Stimulated activated CD4-positive, alpha-beta T cell treated with anti-CD3 and anti-CD28 coated beads, Interleukin-4, amount 100 ng/mL, for 24 hours (primary cell): Measurements from ENCODE around the gene C19orf25.
A peak's percentile ranks its signal among the peaks of the same experiment; 100 is the strongest.

ENCODE experiments used
- DNase-seq: peaks from one replicate; pipeline ENCODE4 v3.0.0-alpha.2; 2020

Gene C19orf25

GRCh38 chr19:1474765-1475351 is 4.2 kb downstream of the C19orf25 start:
- no peak for DNase-seq

GRCh38 chr19:1474011-1474764 is 4.8 kb downstream of the C19orf25 start:
- no peak for DNase-seq

- no peak for DNase-seq
Observed at GRCh38 chr19:1473085-1473851, 5.7 kb downstream of the C19orf25 start.

- DNase-seq = no peak
Observed at GRCh38 chr19:1472231-1473084, 6.6 kb downstream of the C19orf25 start.

- DNase-seq = no peak
Observed at GRCh38 chr19:1471515-1472160, 7.4 kb downstream of the C19orf25 start.

GRCh38 chr19:1471010-1471514 is 8.0 kb downstream of the C19orf25 start:
- DNase-seq = no peak

- peak; percentile 75 for DNase-seq
Observed at GRCh38 chr19:1470305-1471009, 8.6 kb downstream of the C19orf25 start.

- no peak for DNase-seq
Observed at GRCh38 chr19:1470055-1470304, 9.0 kb downstream of the C19orf25 start.

- DNase-seq = no peak
Observed at GRCh38 chr19:1469255-1470054, 9.6 kb downstream of the C19orf25 start.

GRCh38 chr19:1468821-1469254 is 10.2 kb downstream of the C19orf25 start:
- peak; percentile 42 for DNase-seq

GRCh38 chr19:1468274-1468820 is 10.7 kb downstream of the C19orf25 start:
- no peak for DNase-seq

GRCh38 chr19:1467490-1468273 is 11.3 kb downstream of the C19orf25 start:
- DNase-seq = no peak

GRCh38 chr19:1467215-1467489 is 11.9 kb downstream of the C19orf25 start:
- DNase-seq = no peak

- no peak for DNase-seq
Observed at GRCh38 chr19:1466461-1467214, 12.4 kb downstream of the C19orf25 start.

- no peak for DNase-seq
Observed at GRCh38 chr19:1466018-1466460, 13.0 kb downstream of the C19orf25 start.

- DNase-seq = peak; percentile 40
Observed at GRCh38 chr19:1465191-1466016, 13.6 kb downstream of the C19orf25 start.

- DNase-seq = no peak
Observed at GRCh38 chr19:1461862-1462261, 17.2 kb downstream of the C19orf25 start.
